Right cardiac atrium (tissue), 5 donors: Measurements from ENCODE around the gene LAMB3. TPM values are rescaled to one million over a fixed set of nuclear protein-coding genes. Genes with fewer than 3 reads are reported as not detected.

Experiments
- ATAC-seq, 2 donors: fragments of 200-7000 bp; cut with Tn5 transposase; one replicate each; pipeline versions ENCODE4 v1.8.0 to v1.9.1; 2020; ENCODE audit warnings: moderate library complexity in 2 of 2, mild to moderate bottlenecking in 1 of 2
- DNase-seq, 3 donors: peaks; one replicate each; pipeline ENCODE4 v3.0.0-alpha.2; 2020
- H3K27ac ChIP-seq: one replicate; pipeline ENCODE4 v1.5.1; 2013; ENCODE audit warnings: mild to moderate bottlenecking, low read length, control low read depth, moderate library complexity
- H3K27me3 ChIP-seq: one replicate; pipeline ENCODE4 v1.6.1; 2013; ENCODE audit not compliant: control insufficient read depth, insufficient read depth
- H3K4me1 ChIP-seq: one replicate; pipeline ENCODE4 v1.6.1; 2013; ENCODE audit warnings: low read length; ENCODE audit not compliant: control insufficient read depth, insufficient read depth
- H3K4me3 ChIP-seq: one replicate; pipeline ENCODE4 v1.5.1; 2013; ENCODE audit warnings: low read length, control low read depth
- H3K9me3 ChIP-seq: one replicate; pipeline ENCODE4 v1.6.1; 2013; ENCODE audit warnings: low read length; ENCODE audit not compliant: control insufficient read depth
- WGBS: extraction: QIAGEN DNeasy Blood & Tissue Kit; methylation state at CpG from one replicate; pipeline ENCODE4 v1.1.7; 2013; 5-methylcytosine and 5-hydroxymethylcytosine counted together
- intact Hi-C, 4 donors: fragments of 100-400 bp; cut with DNase I; formaldehyde crosslinking; loops; one replicate each; pipeline versions ENCODE4 v1.11.0 to v1.14.0; 2022 to 2023
- polyA plus RNA-seq: library from polyadenylated mRNA; stranded (reverse); fragments of 200-250 nt; gene quantifications from one replicate; pipeline ENCODE4 v1.2.3, GENCODE V29; 2013
- total RNA-seq, 4 donors: library from RNA; stranded (reverse); fragmentation: NEBNext Ultra II Directional; extraction: Animal tissue kit (Norgen Biotek cat#: 25700); gene quantifications; one replicate each; pipeline ENCODE4 v1.2.1, GENCODE V29; 2021
- donor health status: healthy with polysubstance abuse.
- donor health status: DM: no; HTN: yes; CAD: no.
- donor health status: DM: no; HTN: no; CAD: no.
- donor health status: DM: no; HTN: yes; CAD: no; lungs with severe emphysema.
- donor health status: DM: yes; HTN: yes; CAD: no.

Gene LAMB3
- total and polyA plus RNA-seq, 5 donors, result 3.0 to 13.7 (median 9.3) TPM

- ATAC-seq (no peak), DNase-seq (no peak)
- no peaks in the 10 kb centered on the region for H3K27me3 ChIP-seq
- H3K27ac ChIP-seq, result no peak overlapping the region
- no peaks in the 10 kb centered on the region for H3K9me3 ChIP-seq
- H3K4me3 ChIP-seq, result no peak overlapping the region
- intact Hi-C loops, result no loop called here
- H3K4me1 ChIP-seq, result peaks cover 2% of the 10 kb centered on the region
- 91% methylated on average over 6 of the region's 6 CpGs for WGBS
Observed at GRCh38 chr1:209633335-209633997, 18.8 kb downstream of the LAMB3 start.

DNA sequence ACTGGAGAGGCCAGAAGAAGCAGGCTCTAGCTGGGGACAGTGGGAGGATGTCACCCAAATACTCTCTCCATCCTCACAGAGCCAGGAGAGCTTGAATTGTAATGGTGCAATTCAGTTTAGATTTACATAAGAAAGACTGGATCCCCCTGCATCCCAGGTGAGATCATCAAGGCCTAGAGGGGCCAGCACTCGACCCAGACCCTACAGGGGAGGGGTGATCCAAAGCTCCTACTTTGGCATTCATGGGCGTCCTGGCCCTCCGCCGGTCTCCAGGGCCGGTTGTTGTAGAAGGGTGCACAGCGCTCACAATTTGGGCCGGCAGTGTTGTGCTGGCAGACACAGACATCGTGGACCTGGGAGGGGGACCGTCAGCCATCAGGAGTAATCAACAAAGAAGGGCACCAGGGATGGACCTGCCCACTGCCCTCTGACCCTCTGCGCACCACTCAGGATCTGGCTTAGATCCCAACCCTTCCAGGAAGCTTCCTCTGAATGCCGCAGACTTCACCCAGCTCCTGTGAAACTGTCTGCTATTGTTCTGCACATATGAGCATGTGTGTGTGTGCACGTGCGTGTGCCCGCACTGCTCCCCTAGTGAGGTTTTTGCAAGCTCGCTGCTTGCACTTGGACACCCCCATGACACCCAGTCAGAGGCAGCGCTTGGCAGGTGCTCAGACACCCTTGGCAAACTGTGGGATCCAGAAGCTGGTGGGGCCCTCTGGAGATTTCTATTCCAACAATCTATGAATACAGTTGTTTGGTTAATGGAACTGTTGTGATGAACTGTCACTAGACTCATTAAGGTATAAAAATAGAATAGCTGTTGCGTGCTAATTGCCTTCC lies 21.6 kb downstream of the LAMB3 start:
- Histone ChIP-seq H3K27ac (no peak overlapping the region), H3K4me1 (peaks cover 2% of the 10 kb centered on the region), H3K27me3 (no peaks in the 10 kb centered on the region), H3K4me3 (no peak overlapping the region), H3K9me3 (no peaks in the 10 kb centered on the region)
- ATAC-seq (peak in 1 of 2 donors; percentile 16), DNase-seq (peak in 2 of 3 donors; percentile 70 to 75)
- intact Hi-C loops, result no loop called here
- 57% methylated on average over 17 of the region's 17 CpGs for WGBS

DNA sequence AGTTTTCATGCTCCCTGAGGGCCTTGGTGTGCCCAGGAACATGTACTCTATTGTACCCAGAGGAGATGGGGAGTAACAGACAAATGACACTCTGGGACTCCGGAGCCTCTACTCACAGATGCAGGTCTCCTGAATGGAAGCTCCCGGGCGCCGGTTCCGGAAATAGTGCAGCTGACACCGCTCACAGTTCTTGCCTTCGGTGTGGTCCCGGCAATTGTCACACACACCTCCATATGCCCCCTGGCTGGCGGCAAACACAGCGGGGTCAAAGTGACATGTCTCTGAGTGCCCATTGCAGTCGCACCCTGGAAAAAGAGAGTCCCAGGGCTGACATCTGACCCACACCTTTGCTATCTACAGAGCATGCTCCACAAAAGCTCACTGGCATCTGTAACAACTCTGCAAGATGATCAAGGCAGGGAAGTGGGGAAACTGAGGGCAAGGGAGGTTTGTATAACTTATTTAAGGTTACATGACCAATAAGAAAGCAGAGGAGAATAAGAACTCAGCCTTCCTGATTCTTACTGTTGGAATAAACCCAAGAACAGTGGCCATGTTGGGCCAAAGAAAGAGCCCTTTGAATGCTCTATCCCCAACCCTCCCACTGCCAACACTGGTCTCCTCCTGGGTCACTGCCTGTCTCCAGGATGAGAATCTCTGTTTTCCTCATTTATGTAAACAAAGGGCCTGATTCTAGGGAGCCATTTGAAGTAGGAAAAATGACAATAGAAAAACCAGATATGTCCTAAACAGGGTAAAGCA lies 22.4 kb downstream of the LAMB3 start:
- ATAC-seq (no peak), DNase-seq (peak in 1 of 3 donors; percentile 58)
- no peaks in the 10 kb centered on the region for H3K27me3 ChIP-seq
- H3K4me3 ChIP-seq, result no peak overlapping the region
- H3K4me1 ChIP-seq, result peaks cover 4% of the 10 kb centered on the region
- H3K9me3 ChIP-seq, result no peaks in the 10 kb centered on the region
- no peak overlapping the region for H3K27ac ChIP-seq
- 76% methylated on average over 11 of the region's 11 CpGs for WGBS
- intact Hi-C loops, result loop anchor here in 3 of 4 donors (5.0 to 10.0 kb wide), 5 partner anchors 43 to 115 kb away; partner anchors contain the start of gene G0S2 (in 1 of the 3)

DNA sequence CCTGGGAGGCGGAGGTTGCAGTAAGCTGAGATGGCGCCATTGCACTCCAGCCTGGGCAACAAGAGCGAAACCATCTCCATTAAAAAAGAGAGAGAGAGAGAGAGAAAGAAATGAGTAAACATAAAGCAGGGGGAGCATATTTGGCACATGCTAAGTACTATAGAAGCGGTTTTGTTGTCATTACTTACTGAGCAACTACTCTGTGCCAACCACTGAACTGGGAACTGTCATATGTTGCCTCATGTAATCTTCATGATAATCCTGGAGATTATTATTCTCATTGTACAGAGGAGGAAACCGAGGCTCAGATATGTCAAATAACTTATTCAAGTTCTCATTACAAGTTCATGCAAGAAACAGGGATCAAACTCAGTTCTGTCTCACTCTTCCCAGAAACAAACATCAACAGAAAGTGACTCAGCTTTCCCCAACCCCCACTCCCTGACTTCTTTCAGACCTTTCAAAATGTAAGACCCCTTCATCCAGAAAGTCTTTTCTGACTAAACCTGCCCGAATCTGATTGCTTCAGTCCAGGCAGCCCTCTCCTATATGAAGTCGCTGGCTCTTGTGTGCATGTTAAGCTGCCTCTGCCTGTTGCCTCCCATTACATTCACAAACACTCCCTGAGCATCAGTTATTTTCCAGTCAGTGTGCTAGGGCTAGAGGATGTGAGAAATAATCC lies 23.5 kb downstream of the LAMB3 start:
- ATAC-seq (no peak), DNase-seq (no peak)
- intact Hi-C loops, result loop anchor here in 3 of 4 donors (5.0 to 10.0 kb wide), 5 partner anchors 41 to 116 kb away; partner anchors contain the start of gene G0S2 (in 1 of the 3)
- Histone ChIP-seq H3K27me3 (no peaks in the 10 kb centered on the region), H3K9me3 (no peaks in the 10 kb centered on the region), H3K27ac (no peak overlapping the region), H3K4me1 (peaks cover 4% of the 10 kb centered on the region), H3K4me3 (no peak overlapping the region)
- 92% methylated on average over 7 of the region's 7 CpGs for WGBS

GRCh38 chr1:209627732-209628196 lies 24.5 kb downstream of the LAMB3 start:
- DNase-seq (peak; percentile 72 to 93 (median 92)), ATAC-seq (peak; percentile 58 to 67)
- Histone ChIP-seq H3K4me1 (peaks cover 4% of the 10 kb centered on the region), H3K27ac (no peak overlapping the region), H3K27me3 (no peaks in the 10 kb centered on the region), H3K4me3 (no peak overlapping the region), H3K9me3 (no peaks in the 10 kb centered on the region)
- WGBS, result 40% methylated on average over 16 of the region's 16 CpGs
- intact Hi-C loops, result loop anchor here in 3 of 4 donors (2.0 to 10.0 kb wide), 6 partner anchors 40 to 117 kb away; partner anchors contain the start of gene G0S2 (in 1 of the 3)

GRCh38 chr1:209627027-209627731 lies 25.0 kb downstream of the LAMB3 start:
- DNase-seq (peak in 2 of 3 donors; percentile 60 to 68), ATAC-seq (peak in 1 of 2 donors; percentile 5)
- Histone ChIP-seq H3K27ac (no peak overlapping the region), H3K4me3 (no peak overlapping the region), H3K4me1 (peaks cover 4% of the 10 kb centered on the region), H3K27me3 (no peaks in the 10 kb centered on the region), H3K9me3 (no peaks in the 10 kb centered on the region)
- WGBS, result 50% methylated on average over 16 of the region's 16 CpGs
- intact Hi-C loops, result loop anchor here in 3 of 4 donors (2.0 to 10.0 kb wide), 6 partner anchors 40 to 118 kb away; partner anchors contain the start of gene G0S2 (in 1 of the 3)

DNA sequence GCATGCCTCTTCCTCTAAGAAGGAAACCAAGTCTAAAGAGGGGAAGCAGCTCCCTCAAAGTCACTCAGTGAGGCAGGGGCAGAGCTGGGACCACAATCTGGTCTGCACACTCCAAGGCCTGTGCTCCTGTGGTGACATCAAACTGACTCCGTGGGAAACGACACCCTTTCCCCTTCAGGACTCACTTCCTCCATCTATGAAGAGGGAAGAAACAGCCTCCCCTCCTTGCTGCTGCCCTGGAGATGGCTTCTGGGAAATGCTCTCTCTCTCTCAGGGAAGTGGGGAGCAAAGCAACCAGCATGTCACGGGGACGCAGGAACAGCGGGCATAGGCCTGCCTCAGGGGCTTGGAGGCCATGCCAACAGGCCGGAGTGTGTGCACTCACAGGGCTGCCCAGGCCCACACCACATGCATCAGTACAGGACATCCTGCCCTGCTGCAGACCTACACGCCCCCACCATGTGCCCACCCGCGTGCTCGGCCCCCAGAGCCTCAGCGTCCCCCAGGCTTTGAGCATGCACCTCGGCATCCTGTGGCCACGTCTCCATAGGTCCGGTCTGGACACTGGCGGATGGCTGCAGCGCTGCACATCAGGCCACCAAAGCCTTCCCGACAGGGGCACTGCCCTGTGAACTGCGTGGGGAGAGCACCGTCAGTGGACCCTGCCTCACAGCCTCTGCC lies 25.7 kb downstream of the LAMB3 start:
- peak in 1 of 3 donors; percentile 55 for DNase-seq
- intact Hi-C loops, result loop anchor here in 3 of 4 donors (2.0 to 10.0 kb wide), 6 partner anchors 39 to 118 kb away; partner anchors contain the start of gene G0S2 (in 1 of the 3)
- no peaks in the 10 kb centered on the region for H3K27me3 ChIP-seq
- WGBS, result 85% methylated on average over 19 of the region's 19 CpGs
- H3K9me3 ChIP-seq, result no peaks in the 10 kb centered on the region
- H3K4me3 ChIP-seq, result no peak overlapping the region
- ATAC-seq, result peak in 1 of 2 donors; percentile 8
- H3K4me1 ChIP-seq, result peaks cover 8% of the 10 kb centered on the region
- H3K27ac ChIP-seq, result peak overlapping the region; percentile 42

GRCh38 chr1:209625791-209626285 lies 26.4 kb downstream of the LAMB3 start:
- Histone ChIP-seq H3K4me1 (peaks cover 8% of the 10 kb centered on the region), H3K9me3 (no peaks in the 10 kb centered on the region), H3K27ac (peak overlapping the region; percentile 42), H3K27me3 (no peaks in the 10 kb centered on the region), H3K4me3 (no peak overlapping the region)
- ATAC-seq (peak; percentile 49), DNase-seq (peak in 2 of 3 donors; percentile 72 to 74)
- intact Hi-C loops, result loop anchor here in 3 of 4 donors (2.0 to 10.0 kb wide), 6 partner anchors 39 to 119 kb away; partner anchors contain the start of gene G0S2 (in 1 of the 3)
- 46% methylated on average over 18 of the region's 18 CpGs for WGBS
